Superior temporal gyrus (tissue), 1 donor: ENCODE results near the gene PTPN2.
"Not testable (repeated sequence)": the region's sequence is repeated elsewhere in the genome, so short reads cannot be mapped to it uniquely, and the experiment has no call there.

Experiments
- DNase-seq: peaks from one replicate; pipeline ENCODE4 v3.0.0-alpha.2; 2016; ENCODE audit errors: extremely low spot score

Gene PTPN2

DNA sequence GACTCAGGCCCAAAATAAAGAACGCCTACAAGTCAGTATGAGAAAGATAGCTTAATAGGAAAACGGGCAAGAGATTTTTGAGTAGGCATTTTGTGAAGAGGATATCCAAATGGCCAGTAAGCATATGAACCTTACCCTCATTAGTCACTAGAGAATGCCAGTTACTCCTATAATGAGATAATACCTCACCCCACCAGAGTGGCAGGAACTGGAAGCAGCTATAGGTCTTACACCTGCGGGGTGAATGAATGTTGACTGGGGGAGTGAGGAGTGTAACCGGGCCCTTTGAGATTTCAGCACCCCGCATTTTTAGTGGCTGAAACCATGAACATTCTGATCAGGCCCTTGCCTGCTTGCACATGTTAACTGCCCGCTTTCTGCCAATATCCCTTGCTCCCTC lies 7.5 kb upstream of the PTPN2 start:
- no peak for DNase-seq

- DNase-seq, result no peak
These were observed 6.9 kb upstream of the PTPN2 start for GRCh38 chr18:12890964-12891363.

GRCh38 chr18:12886498-12887126 lies 2.6 kb upstream of the PTPN2 start:
- no peak for DNase-seq

GRCh38 chr18:12885500-12885899 lies 1.5 kb upstream of the PTPN2 start:
- DNase-seq, result no peak

DNA sequence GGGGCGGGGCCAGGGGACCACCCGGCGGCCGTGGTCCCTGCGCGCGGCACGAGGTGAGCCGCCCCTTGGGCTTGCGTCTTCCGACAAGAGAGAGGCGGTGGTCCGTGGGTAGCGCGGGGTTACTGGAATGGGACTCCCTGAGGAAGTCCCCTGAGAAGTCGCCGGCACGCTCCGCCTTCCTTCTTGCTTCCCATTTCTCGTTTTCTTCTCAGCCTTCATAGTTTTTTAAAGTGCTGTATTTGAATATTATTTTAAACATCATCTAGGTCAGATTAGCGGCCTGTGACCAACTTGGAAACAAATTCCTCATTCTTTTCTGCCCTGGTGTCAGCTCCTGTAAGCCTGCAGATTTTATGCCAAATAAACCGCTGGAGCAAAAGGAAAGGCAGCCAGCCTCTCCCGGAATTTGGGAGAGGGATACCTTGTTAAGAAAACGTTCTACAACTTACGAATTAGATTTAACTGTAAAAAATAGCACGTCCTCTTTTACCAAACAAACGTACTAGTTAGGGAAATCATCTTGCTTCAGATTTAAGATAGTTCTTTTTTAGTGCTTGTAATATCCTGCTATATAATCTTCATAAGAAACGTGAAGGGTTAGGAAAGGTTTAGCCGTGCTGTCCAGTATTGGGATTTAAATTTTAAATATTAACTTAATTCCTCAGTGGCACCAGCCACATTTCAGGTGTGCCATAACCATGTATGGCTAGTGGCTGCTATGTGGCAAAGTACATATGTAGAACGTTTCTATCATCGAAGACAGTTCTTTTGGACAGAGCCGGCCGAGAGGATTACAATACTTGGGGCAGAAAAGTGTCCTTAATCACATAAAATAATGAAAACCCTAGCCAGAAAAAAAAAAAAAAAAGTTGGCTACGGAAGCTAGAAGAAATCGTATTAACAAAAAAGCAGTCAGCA lies 628 bp upstream of the PTPN2 start:
- peak; percentile 48 for DNase-seq

DNA sequence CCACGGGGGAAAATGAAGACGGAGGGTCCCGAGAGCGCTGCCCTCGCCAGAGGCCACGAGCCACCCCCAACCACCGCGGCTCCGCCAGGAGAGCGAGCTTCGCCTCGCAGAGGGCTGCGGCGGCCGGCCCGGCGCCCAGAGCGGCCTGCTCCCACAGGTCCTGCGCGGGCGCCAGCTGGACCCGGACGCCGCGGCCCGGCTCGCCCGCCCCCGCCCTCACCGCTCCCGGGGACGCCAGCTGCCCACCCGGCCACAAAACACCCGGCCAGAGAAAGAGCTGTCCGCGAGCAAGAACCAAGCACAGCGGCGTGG lies 709 bp downstream of the PTPN2 start:
- DNase-seq, result no peak

DNA sequence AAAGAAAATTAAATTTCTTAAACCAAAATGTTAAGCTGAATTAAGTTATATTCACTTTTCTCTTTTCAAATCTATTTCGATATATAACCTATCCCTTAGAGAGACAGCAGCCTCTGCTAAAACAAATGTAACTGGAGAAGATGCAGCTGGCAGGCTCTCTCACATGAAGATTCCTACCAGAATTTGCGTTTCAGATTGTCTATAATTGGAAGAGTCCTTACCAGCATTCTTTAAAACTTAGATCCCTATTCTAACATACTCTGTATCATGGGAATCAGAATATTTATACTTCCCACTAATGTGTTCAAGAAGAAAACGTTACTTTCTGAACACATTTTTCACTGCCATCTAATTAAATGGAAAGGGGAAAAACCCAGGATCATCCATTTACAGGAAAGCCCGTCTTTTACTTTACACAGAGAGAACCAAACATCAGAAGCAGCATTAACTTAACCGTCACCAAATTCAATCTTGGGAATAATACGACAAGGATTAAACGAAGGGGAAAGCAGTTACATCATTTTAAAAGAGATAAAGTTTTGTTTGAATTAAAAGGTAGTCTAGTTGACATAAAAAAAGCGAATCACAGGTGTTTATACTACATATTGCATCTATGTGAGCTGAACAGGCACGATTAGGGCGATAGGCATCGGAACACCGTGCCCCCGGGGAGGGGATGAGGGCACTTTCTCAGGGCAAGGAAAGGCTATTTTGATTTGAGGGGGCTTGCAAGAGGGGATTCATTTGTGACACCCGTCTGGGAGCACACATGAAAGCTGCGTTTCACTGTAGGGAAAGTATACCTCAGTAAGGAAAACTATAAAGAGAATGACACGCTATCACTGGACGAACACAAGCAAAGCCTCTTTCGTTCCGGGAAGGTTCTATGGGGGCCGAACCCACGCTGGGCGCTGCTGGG lies 1.3 kb downstream of the PTPN2 start:
- DNase-seq, result peak; percentile 42

DNA sequence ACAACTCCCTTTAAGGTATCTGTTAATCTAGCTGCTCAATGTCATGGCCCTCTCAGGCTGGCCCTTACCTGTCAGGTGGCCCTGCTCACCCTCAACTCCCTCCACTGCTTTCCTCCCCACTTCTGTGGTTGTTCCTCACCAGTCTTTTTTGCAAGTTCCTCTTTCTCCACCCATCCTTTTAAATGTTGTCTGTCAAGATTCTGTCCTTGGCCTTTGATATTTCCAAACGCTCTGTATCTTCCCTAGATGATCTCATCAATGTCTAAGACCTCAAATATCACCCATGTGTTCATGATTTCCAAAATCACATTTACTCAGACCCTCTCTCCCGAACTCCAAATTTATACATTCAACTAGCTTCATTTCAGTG lies 3.5 kb downstream of the PTPN2 start:
- no peak for DNase-seq

DNA sequence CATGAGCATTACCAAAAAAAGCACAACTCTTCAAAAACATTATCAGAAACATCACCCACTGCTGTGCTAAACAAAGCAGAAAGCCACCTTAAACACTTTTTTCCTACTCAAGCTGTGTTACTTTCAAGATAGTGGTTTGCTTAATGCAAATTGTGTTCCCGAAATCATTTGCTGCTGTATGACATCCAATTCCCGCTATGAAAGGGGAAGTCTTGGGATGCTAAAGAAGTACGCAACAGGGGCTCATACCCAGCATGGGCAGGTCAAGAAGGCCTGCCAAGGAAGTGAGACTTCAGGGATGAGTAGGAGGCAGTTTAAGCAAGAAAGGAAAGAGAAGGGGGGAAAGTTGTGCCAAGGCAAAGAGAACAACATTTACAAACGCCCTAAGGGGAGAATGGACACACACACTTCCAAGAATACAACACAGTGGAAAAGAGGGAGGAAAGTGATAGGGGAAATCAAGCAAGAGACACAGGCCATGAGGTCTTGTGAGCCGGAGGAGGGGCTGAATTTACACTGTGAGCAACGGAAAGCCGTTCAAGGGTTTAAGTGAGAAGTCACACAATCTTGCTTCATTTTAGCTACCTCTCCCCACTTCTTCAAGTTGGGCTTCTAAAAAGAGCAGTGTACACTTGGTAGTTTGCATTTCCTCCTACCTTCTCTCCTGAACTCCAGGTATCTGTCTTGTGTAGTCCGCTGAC lies 4.0 kb downstream of the PTPN2 start:
- DNase-seq, result no peak

DNA sequence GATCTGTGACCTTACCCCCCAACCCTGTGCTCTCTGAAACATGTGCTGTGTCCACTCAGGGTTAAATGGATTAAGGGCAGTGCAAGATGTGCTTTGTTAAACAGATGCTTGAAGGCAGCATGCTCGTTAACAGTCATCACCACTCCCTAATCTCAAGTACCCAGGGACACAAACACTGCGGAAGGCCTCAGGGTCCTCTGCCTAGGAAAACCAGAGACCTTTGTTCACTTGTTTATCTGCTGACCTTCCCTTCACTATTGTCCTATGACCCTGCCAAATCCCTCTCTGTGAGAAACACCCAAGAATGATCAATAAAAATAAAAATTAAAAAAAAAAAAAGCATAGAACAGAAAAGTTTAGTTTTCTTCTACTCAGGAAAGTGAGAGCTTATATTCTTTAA lies 9.0 kb downstream of the PTPN2 start:
- DNase-seq, result not testable (repeated sequence)

GRCh38 chr18:12873961-12874567 lies 10.0 kb downstream of the PTPN2 start:
- not testable (repeated sequence) for DNase-seq

DNA sequence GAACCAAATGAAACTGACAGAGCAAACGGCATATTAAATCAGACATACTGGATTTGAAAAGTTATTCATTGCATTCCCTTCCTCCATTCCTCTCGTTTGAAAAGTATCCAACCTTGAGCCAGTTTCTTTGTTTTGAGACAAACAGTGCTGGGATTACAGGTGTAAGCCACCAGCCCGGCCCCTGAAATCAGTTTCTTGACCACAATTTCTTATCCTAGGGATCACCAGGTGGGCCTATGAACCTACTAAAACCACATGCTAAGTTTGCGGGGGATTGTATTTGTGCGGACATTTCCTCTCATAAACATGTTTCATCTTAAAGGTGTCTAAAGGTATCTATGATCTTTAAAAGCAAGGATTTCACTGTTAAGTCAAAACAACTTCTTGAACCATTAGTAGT lies 11.6 kb downstream of the PTPN2 start:
- no peak for DNase-seq

DNA sequence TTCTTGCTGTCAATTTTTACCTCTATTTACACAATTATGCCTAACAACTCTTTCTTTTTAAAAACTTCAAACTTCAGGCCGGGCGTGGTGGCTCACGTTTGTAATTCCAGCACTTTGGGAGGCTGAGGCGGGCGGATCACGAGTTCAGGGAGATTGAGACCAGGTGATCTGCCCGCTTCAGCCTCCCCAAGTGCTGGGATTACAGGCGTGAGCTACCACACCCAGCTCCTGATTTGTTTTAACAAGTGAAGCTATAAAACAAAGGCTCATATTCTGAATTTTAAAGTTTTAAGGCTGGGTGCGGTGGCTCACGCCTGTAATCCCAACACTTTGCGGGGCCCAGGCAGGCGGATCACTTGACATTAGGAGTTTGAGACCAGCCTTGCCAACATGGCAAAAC lies 15.5 kb downstream of the PTPN2 start:
- no peak for DNase-seq

DNA sequence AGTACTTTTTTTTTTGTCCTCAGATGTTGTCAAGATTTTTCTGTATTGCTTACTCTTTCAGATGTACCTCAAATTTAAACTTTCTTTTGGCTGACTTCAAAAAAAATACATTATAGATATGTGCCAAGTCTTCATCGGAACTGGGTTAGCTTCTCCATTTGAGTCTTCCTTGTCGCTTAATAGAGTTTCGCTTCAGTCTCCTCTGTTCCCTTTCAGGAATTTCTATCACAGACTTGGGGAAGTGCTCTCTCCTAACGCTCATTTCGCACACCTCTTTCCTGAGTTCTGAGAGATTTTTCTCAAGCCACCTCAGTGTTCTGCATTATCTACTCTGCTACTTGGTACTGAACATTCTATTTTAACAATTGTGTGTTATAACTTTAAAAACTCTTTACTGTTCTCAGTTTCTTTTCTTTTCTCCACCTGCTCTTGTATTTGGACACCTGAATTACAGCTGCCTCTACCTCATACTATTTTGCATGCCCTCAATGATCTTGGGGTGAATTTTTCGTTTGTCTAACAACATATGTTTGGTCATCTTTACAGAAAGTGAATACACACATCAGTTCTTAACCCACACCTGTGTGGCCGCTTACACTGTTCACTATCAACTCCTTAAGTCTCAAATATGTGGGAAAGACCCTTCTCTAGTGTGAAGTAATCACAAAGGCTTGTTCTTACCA lies 16.5 kb downstream of the PTPN2 start:
- DNase-seq, result no peak

GRCh38 chr18:12863687-12864216 lies 20.3 kb downstream of the PTPN2 start:
- DNase-seq, result no peak

GRCh38 chr18:12862874-12863482 lies 21.1 kb downstream of the PTPN2 start:
- no peak for DNase-seq

- no peak for DNase-seq
These were observed 21.6 kb downstream of the PTPN2 start for GRCh38 chr18:12862467-12862866.

- DNase-seq, result no peak
These were observed 22.4 kb downstream of the PTPN2 start for GRCh38 chr18:12861637-12862036.

DNA sequence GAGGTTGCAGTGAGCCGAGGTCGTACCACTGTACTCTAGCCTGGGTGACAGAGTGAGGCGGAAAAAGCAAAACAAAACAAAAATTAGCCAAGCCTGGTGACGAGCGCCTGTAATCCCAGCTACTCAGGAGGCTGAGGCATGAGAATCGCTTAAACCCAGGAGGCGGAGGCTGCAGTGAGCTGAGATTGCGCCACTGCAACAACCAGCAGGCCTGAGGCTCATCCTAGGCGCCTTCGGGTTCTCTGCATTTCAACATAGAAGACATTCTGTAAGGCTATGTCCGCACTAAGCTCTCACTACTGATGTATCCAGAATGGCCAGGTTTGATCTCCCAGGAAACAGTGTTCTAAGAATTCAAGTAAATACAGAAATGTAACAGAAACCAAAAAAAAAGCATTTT lies 23.5 kb downstream of the PTPN2 start:
- no peak for DNase-seq

DNA sequence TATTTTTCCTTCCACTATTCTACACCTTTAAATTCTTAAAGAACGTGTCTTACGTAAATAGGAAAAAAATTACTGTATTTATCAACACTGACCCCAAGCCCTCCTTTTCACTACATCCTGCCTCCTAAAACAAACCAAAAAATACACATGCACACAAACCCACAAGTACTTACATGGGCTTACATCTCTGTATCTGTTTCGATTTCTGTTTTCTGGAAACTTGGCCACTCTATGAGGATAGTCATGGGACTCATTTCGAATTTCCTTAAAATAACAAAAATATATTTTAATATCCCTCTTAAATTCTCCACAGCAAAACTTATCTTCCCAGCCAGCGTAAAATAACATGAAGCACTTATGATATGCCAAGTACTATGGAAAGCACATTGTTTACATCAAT lies 25.0 kb downstream of the PTPN2 start:
- no peak for DNase-seq
